ENCODE results near the gene ITLN1.

GRCh38 chr1:160907976-160908375 is 23.0 kb upstream of the ITLN1 start:
- TF ChIP-seq CTCF (IDR thresholded peaks at IDR 0.05; ENCODE audit: extremely low read depth in 1 of 2, insufficient read depth in 1 of 2, low read depth in 1 of 2, low read length in 2 of 2) (no peak), MAX (IDR thresholded peaks at IDR 0.05; ENCODE audit: insufficient read depth, insufficient read length) (no peak), POLR2AphosphoS5 (IDR thresholded peaks at IDR 0.05; ENCODE audit: insufficient read depth, low read depth, low read length) (no peak), MYC (IDR thresholded peaks at IDR 0.05; ENCODE audit: low read depth, low read length) (no peak), POLR2A (IDR thresholded peaks at IDR 0.05; ENCODE audit: low read depth, low read length) (no peak), EZH2 (IDR thresholded peaks at IDR 0.05; ENCODE audit: borderline replicate concordance, low read depth, low read length, severe bottlenecking) (no peak)
